AG08396 (cell line): Measurements from ENCODE around the gene RUSC2.
"Not testable (repeated sequence)": the region's sequence is repeated elsewhere in the genome, so short reads cannot be mapped to it uniquely, and the experiment has no call there.

ENCODE experiments used
- DNase-seq: peaks from one replicate; pipeline ENCODE4 v3.0.0; 2012; ENCODE audit warnings: low spot score, mixed read lengths

Gene RUSC2

GRCh38 chr9:35522187-35522586, 32.3 kb downstream of the RUSC2 start:
- DNase-seq: no peak

GRCh38 chr9:35522700-35523099, 32.8 kb downstream of the RUSC2 start:
- no peak for DNase-seq

- not testable (repeated sequence) for DNase-seq
Observed at GRCh38 chr9:35523556-35523955, 33.6 kb downstream of the RUSC2 start.

- DNase-seq: no peak
Observed at GRCh38 chr9:35526087-35526801, 36.3 kb downstream of the RUSC2 start.

- no peak for DNase-seq
Observed at GRCh38 chr9:35529161-35529823, 39.4 kb downstream of the RUSC2 start.

GRCh38 chr9:35533398-35533797, 43.5 kb downstream of the RUSC2 start:
- DNase-seq: no peak

GRCh38 chr9:35534921-35535320, 45.0 kb downstream of the RUSC2 start:
- not testable (repeated sequence) for DNase-seq

GRCh38 chr9:35537913-35538312, 48.0 kb downstream of the RUSC2 start:
- DNase-seq: no peak

GRCh38 chr9:35538361-35539234, 48.7 kb downstream of the RUSC2 start:
- peak; percentile 83 for DNase-seq
